Neuronal stem cell (in vitro differentiated cells): ENCODE results near the gene TPCN2.
A peak's percentile ranks its signal among the peaks of the same experiment; 100 is the strongest.

Experiments
- DNase-seq: peaks from one replicate; pipeline ENCODE4 v3.0.0-alpha.2; 2013; ENCODE audit warnings: low spot score
- H2AFZ ChIP-seq: one replicate; pipeline ENCODE4 v1.6.1; 2013; ENCODE audit warnings: mild to moderate bottlenecking, low read length, inconsistent platforms
- H2AK5ac ChIP-seq: 2 replicates; pipeline ENCODE4 v1.6.1; 2013; ENCODE audit warnings: low read depth, mild to moderate bottlenecking, inconsistent platforms, low read length, moderate library complexity, mixed read lengths
- H2BK120ac ChIP-seq: 2 replicates; pipeline ENCODE4 v1.6.1; 2013; ENCODE audit warnings: low read depth, mild to moderate bottlenecking, inconsistent platforms, low read length, moderate library complexity, mixed read lengths
- H2BK12ac ChIP-seq: one replicate; pipeline ENCODE4 v1.6.1; 2013; ENCODE audit warnings: low read length, inconsistent platforms
- H2BK15ac ChIP-seq: 2 replicates; pipeline ENCODE4 v1.6.1; 2013; ENCODE audit warnings: mild to moderate bottlenecking, low read length, inconsistent platforms, mixed read lengths
- H2BK5ac ChIP-seq: one replicate; pipeline ENCODE4 v1.6.1; 2013; ENCODE audit warnings: inconsistent platforms, mild to moderate bottlenecking, low read length, moderate library complexity
- H3K14ac ChIP-seq: one replicate; pipeline ENCODE4 v1.6.1; 2013; ENCODE audit warnings: low read length, inconsistent platforms
- H3K18ac ChIP-seq: 2 replicates; pipeline ENCODE4 v1.6.1; 2013; ENCODE audit warnings: low read length, inconsistent platforms
- H3K23ac ChIP-seq: 2 replicates; pipeline ENCODE4 v1.6.1; 2013; ENCODE audit warnings: low read depth, mild to moderate bottlenecking, mixed read lengths, low read length, inconsistent platforms; ENCODE audit not compliant: poor library complexity
- H3K27ac ChIP-seq: replicated peaks from 3 replicates; pipeline ENCODE4 v1.5.1; 2013; ENCODE audit warnings: low read length, inconsistent platforms
- H3K27me3 ChIP-seq, 3 experiments: 2 replicates each; pipeline ENCODE4 v1.6.1; 2013; ENCODE audit warnings: low read length in 3 of 3, mild to moderate bottlenecking in 2 of 3, inconsistent platforms in 1 of 3, low read depth in 1 of 3, mixed read lengths in 1 of 3, moderate library complexity in 1 of 3; ENCODE audit not compliant: control insufficient read depth in 3 of 3, insufficient read depth in 3 of 3
- H3K36me3 ChIP-seq, 2 donors: replicated peaks in 1 of 2; 2 replicates each; pipeline ENCODE4 v1.6.1; 2013; ENCODE audit warnings: low read length in 2 of 2; ENCODE audit not compliant: control insufficient read depth in 2 of 2, insufficient read depth in 2 of 2
- H3K4ac ChIP-seq: 2 replicates; pipeline ENCODE4 v1.6.1; 2013; ENCODE audit warnings: inconsistent platforms, mild to moderate bottlenecking, low read length, moderate library complexity
- H3K4me1 ChIP-seq, 2 donors: 1 replicate in 1 of 2; 2 replicates in 1 of 2; pipeline ENCODE4 v1.6.1; 2013; ENCODE audit warnings: low read length in 2 of 2, low read depth in 1 of 2; ENCODE audit not compliant: control insufficient read depth in 2 of 2, insufficient read depth in 1 of 2
- H3K4me2 ChIP-seq: one replicate; pipeline ENCODE4 v1.6.1; 2013; ENCODE audit warnings: mild to moderate bottlenecking, low read length, inconsistent platforms; ENCODE audit not compliant: insufficient read depth, poor library complexity, severe bottlenecking
- H3K4me3 ChIP-seq, 2 donors: 2 replicates each; pipeline ENCODE4 v1.5.1; 2013; ENCODE audit warnings: low read length in 2 of 2, mild to moderate bottlenecking in 2 of 2, inconsistent platforms in 1 of 2, moderate library complexity in 1 of 2
- H3K79me1 ChIP-seq: one replicate; pipeline ENCODE4 v1.6.1; 2013; ENCODE audit warnings: low read depth, mild to moderate bottlenecking, inconsistent platforms, low read length, moderate library complexity
- H3K9ac ChIP-seq: one replicate; pipeline ENCODE4 v1.6.1; 2013; ENCODE audit warnings: mild to moderate bottlenecking, low read depth, low read length, inconsistent platforms; ENCODE audit not compliant: poor library complexity
- H3K9me3 ChIP-seq, 2 donors: replicated peaks in 1 of 2; 2 replicates each; pipeline versions ENCODE3 to v1.6.1; 2013; ENCODE audit warnings: low read length in 2 of 2, mild to moderate bottlenecking in 2 of 2, inconsistent platforms in 1 of 2, low read depth in 1 of 2, mixed read lengths in 1 of 2, moderate library complexity in 1 of 2; ENCODE audit not compliant: control insufficient read depth in 2 of 2, insufficient read depth in 1 of 2
- H4K8ac ChIP-seq: one replicate; pipeline ENCODE4 v1.6.1; 2013; ENCODE audit warnings: low read depth, mild to moderate bottlenecking, inconsistent platforms, low read length, moderate library complexity
- H4K91ac ChIP-seq: one replicate; pipeline ENCODE4 v1.6.1; 2013; ENCODE audit warnings: low read length, low read depth, mild to moderate bottlenecking, inconsistent platforms; ENCODE audit not compliant: poor library complexity
- WGBS, 2 donors: extraction: QIAGEN DNeasy Blood & Tissue Kit; methylation state at CpG; one replicate each; pipeline ENCODE4 v1.1.7; 2013; ENCODE audit warnings: missing lambda C conversion rate in 2 of 2, mixed read lengths in 1 of 2; ENCODE audit not compliant: insufficient read length in 2 of 2, insufficient replicate concordance in 1 of 2; ENCODE audit errors: extremely low coverage in 2 of 2; 5-methylcytosine and 5-hydroxymethylcytosine counted together

The TPCN2 gene

GRCh38 chr11:69051381-69052342 is 2.9 kb downstream of the TPCN2 start:
- Histone ChIP-seq H3K9me3 (peaks cover 0 to 2% of the 10 kb centered on the region in 2 donors), H3K23ac (peak overlapping the region; percentile 44), H3K4ac (no peak overlapping the region), H3K9ac (no peak overlapping the region), H2BK15ac (no peak overlapping the region), H2AK5ac (peak overlapping the region; percentile 61), H4K8ac (no peak overlapping the region), H3K79me1 (peaks cover 19% of the 10 kb centered on the region), H3K18ac (no peak overlapping the region), H3K4me1 (peaks cover 5 to 8% of the 10 kb centered on the region in 2 donors), H4K91ac (no peak overlapping the region), H2BK120ac (no peak overlapping the region), H3K4me3 (no peak overlapping the region), H2BK5ac (no peak overlapping the region), H3K27ac (no peak overlapping the region), H3K36me3 (peaks cover 6 to 21% of the 10 kb centered on the region in 2 donors), H3K4me2 (no peak overlapping the region), H3K14ac (no peak overlapping the region), H2AFZ (no peak overlapping the region), H3K27me3 (no peaks in the 10 kb centered on the region), H2BK12ac (no peak overlapping the region)
- DNase-seq = no peak
- WGBS, 2 donors = no CpG with 5 or more reads among the region's 20 CpGs

GRCh38 chr11:69052343-69053168 is 3.8 kb downstream of the TPCN2 start:
- Histone ChIP-seq H2BK120ac (no peak overlapping the region), H3K9me3 (peaks cover 0 to 2% of the 10 kb centered on the region in 2 donors), H2AFZ (no peak overlapping the region), H3K14ac (no peak overlapping the region), H4K91ac (no peak overlapping the region), H3K4ac (no peak overlapping the region), H3K79me1 (peaks cover 25% of the 10 kb centered on the region), H2AK5ac (no peak overlapping the region), H2BK15ac (no peak overlapping the region), H3K4me3 (no peak overlapping the region), H2BK12ac (no peak overlapping the region), H4K8ac (no peak overlapping the region), H2BK5ac (peak overlapping the region; percentile 75), H3K23ac (peak overlapping the region; percentile 65), H3K4me2 (no peak overlapping the region), H3K27ac (no peak overlapping the region), H3K4me1 (peaks cover 5 to 8% of the 10 kb centered on the region in 2 donors), H3K18ac (no peak overlapping the region), H3K27me3 (no peaks in the 10 kb centered on the region), H3K36me3 (peaks cover 6 to 24% of the 10 kb centered on the region in 2 donors), H3K9ac (peak overlapping the region; percentile 3)
- no peak for DNase-seq
- no CpG with 5 or more reads among the region's 21 CpGs for WGBS, 2 donors

GRCh38 chr11:69053169-69053477 is 4.4 kb downstream of the TPCN2 start:
- H4K91ac ChIP-seq = no peak overlapping the region
- H3K9me3 ChIP-seq = peaks cover 0 to 2% of the 10 kb centered on the region in 2 donors
- H3K4me2 ChIP-seq = no peak overlapping the region
- no peaks in the 10 kb centered on the region for H3K27me3 ChIP-seq
- no peak overlapping the region for H3K14ac ChIP-seq
- peaks cover 6 to 24% of the 10 kb centered on the region in 2 donors for H3K36me3 ChIP-seq
- peak overlapping the region; percentile 24 for H3K9ac ChIP-seq
- no peak overlapping the region for H2BK15ac ChIP-seq
- peaks cover 26% of the 10 kb centered on the region for H3K79me1 ChIP-seq
- no peak overlapping the region for H2BK5ac ChIP-seq
- H2AK5ac ChIP-seq = no peak overlapping the region
- H3K18ac ChIP-seq = no peak overlapping the region
- peaks cover 5 to 8% of the 10 kb centered on the region in 2 donors for H3K4me1 ChIP-seq
- no peak overlapping the region for H2BK120ac ChIP-seq
- H2AFZ ChIP-seq = no peak overlapping the region
- H3K4me3 ChIP-seq = no peak overlapping the region
- no peak overlapping the region for H2BK12ac ChIP-seq
- H3K27ac ChIP-seq = no peak overlapping the region
- H3K4ac ChIP-seq = no peak overlapping the region
- DNase-seq = no peak
- peak overlapping the region; percentile 65 for H3K23ac ChIP-seq
- no CpG with 5 or more reads among the region's 9 CpGs for WGBS, 2 donors
- H4K8ac ChIP-seq = no peak overlapping the region
